Osteoblast (primary cell): Measurements from ENCODE around the gene UBE2V1. TPM values are rescaled to one million over a fixed set of nuclear protein-coding genes. Genes with fewer than 3 reads are reported as not detected.
A peak's percentile ranks its signal among the peaks of the same experiment; 100 is the strongest.

Source experiments
- DNase-seq: peaks from one replicate; pipeline ENCODE4 v3.0.0; 2011; ENCODE audit warnings: low spot score, mixed read lengths; ENCODE audit not compliant: insufficient read length; ENCODE audit errors: missing footprints
- H2AFZ ChIP-seq: 2 replicates; pipeline ENCODE4 v1.6.0; 2011; ENCODE audit warnings: mild to moderate bottlenecking, low read length
- H3K27ac ChIP-seq: 2 replicates; pipeline ENCODE4 v1.5.1; 2011; ENCODE audit warnings: mild to moderate bottlenecking, low read depth, low read length, moderate library complexity
- H3K27me3 ChIP-seq: 2 replicates; pipeline ENCODE4 v1.6.0; 2012; ENCODE audit warnings: mild to moderate bottlenecking, control low read depth, inconsistent platforms, low read length, moderate library complexity; ENCODE audit not compliant: insufficient read depth
- H3K36me3 ChIP-seq: 2 replicates; pipeline ENCODE4 v1.5.1; 2011; ENCODE audit warnings: mild to moderate bottlenecking, low read length, control low read depth, moderate library complexity; ENCODE audit not compliant: insufficient read depth
- H3K4me1 ChIP-seq: 2 replicates; pipeline ENCODE4 v1.5.1; 2011; ENCODE audit warnings: mild to moderate bottlenecking, low read length, control low read depth, moderate library complexity; ENCODE audit not compliant: insufficient read depth
- H3K4me2 ChIP-seq: 2 replicates; pipeline ENCODE4 v1.6.0; 2011; ENCODE audit warnings: mild to moderate bottlenecking, low read length; ENCODE audit not compliant: insufficient read depth
- H3K4me3 ChIP-seq: fragments of 200-600 bp; sonication (generic); 3 replicates; pipeline ENCODE4 v1.5.1; 2012; ENCODE audit warnings: mild to moderate bottlenecking, low read length, inconsistent platforms; ENCODE audit not compliant: insufficient read depth
- H3K79me2 ChIP-seq: 2 replicates; pipeline ENCODE4 v1.6.0; 2012; ENCODE audit warnings: mild to moderate bottlenecking, low read length, control low read depth, inconsistent platforms; ENCODE audit not compliant: insufficient read depth
- H3K9me3 ChIP-seq: 2 replicates; pipeline ENCODE4 v1.5.1; 2011; ENCODE audit warnings: low read depth, low read length, control low read depth
- H4K20me1 ChIP-seq: 2 replicates; pipeline ENCODE4 v1.6.0; 2012; ENCODE audit warnings: mild to moderate bottlenecking, low read length, control low read depth; ENCODE audit not compliant: insufficient read depth
- total RNA-seq: library from RNA; depleted of rRNA; stranded (reverse); fragments of >200 nt; gene quantifications from 2 replicates; pipeline ENCODE4 v1.2.3, GENCODE V29; 2012
- TF ChIP-seq, protein P1 (sequence below): IDR thresholded peaks from 2 replicates; pipeline ENCODE4 v1.5.1; 2011; ENCODE audit warnings: mild to moderate bottlenecking, low read depth, low read length, moderate library complexity; ENCODE audit errors: extremely low read depth

UBE2V1 gene
- total RNA-seq, 1 donor, result 90.8 TPM

DNA sequence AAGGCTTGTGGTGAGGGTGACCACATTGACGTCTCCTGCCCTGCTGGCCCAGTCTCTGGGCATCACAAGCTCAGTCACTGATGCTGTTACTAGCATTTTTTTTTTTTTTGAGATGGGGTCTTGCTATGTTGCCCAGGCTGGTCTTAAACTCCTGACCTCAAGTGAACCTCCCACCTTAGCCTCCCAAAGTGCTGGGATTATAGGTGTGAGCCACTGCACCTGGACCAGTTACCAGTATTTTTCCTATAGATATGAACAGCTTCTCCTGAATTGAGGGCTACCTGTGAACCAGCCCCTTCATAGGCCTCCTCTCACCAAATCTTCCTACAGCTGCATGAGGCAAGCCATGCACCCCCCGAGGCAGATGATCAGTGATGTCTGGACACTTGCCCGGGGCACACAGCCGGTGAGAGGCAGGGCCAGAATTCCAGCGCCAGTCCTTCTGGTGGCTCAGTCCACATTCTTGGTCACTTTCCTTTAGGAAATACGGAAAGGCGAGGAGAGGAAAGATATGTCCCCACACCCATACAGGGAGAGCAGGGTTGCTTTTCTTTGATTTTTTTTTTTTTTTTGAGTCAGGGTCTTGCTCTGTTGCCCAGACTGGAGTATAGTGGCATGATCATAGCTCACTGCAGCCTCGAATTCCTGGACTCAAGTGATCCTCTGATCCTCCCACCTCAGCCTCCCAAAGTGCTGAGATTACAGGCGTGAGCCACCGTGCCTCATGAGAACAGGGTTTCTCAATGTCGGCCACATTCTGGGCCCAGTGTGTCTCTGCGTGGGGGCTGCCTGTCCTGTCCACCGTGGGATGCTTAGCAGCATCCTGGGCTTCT is 50.7 kb downstream of the UBE2V1 start:
- Histone ChIP-seq H3K4me1 (no peaks in the 10 kb centered on the region), H2AFZ (peak overlapping the region; percentile 65), H3K9me3 (no peaks in the 10 kb centered on the region), H3K36me3 (no peaks in the 10 kb centered on the region), H3K27me3 (no peaks in the 10 kb centered on the region), H3K27ac (no peak overlapping the region), H3K79me2 (no peaks in the 10 kb centered on the region), H3K4me2 (no peak overlapping the region), H3K4me3 (no peak overlapping the region), H4K20me1 (no peaks in the 10 kb centered on the region)
- peak; percentile 6 for DNase-seq
- TF ChIP-seq, protein P1, sequence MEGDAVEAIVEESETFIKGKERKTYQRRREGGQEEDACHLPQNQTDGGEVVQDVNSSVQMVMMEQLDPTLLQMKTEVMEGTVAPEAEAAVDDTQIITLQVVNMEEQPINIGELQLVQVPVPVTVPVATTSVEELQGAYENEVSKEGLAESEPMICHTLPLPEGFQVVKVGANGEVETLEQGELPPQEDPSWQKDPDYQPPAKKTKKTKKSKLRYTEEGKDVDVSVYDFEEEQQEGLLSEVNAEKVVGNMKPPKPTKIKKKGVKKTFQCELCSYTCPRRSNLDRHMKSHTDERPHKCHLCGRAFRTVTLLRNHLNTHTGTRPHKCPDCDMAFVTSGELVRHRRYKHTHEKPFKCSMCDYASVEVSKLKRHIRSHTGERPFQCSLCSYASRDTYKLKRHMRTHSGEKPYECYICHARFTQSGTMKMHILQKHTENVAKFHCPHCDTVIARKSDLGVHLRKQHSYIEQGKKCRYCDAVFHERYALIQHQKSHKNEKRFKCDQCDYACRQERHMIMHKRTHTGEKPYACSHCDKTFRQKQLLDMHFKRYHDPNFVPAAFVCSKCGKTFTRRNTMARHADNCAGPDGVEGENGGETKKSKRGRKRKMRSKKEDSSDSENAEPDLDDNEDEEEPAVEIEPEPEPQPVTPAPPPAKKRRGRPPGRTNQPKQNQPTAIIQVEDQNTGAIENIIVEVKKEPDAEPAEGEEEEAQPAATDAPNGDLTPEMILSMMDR, result no peak

DNA sequence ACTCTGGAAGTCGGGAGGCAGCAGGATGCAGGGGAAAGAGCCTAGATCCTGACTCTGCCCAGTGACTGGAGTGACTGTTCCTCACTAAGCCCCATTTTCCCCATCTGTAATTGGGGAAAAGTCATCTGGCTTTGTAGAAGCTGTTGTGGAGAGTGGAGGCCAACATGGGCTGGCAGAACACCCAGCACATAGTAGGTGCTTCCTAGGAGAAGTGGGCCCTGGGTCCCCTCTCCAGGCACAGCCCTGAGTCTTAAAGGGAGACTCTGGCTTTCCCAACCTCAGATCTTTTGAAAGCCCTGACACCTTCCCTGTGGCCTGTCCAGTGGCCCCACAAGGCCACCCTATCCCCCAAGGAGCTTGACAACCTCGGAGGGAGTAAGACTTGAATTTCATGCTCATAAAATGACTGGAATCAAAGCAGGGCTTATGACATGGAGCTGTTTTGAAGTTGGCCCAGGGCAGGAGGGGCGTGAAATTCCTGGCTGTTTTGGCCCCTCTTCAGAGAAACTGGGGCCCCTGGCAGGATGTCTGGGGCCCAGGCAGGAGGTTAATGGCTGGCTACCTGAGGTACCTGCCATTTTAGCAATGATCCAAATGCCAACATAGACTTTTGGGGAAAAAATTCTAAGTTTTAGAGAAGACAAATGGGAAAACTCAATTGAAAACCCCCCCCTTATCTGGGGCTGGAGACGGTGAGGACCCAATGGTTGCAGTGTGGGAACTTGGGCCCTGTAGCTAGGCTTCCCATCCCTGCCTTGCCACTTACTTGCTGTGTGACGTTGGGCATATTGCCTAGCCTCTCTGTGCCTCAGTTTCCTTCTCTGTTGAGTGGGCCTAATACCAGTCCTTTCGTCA is 51.6 kb downstream of the UBE2V1 start:
- no peaks in the 10 kb centered on the region for H4K20me1 ChIP-seq
- H3K27me3 ChIP-seq, result no peaks in the 10 kb centered on the region
- no peaks in the 10 kb centered on the region for H3K4me1 ChIP-seq
- H3K79me2 ChIP-seq, result no peaks in the 10 kb centered on the region
- H3K9me3 ChIP-seq, result no peaks in the 10 kb centered on the region
- peak; percentile 31 for DNase-seq
- H2AFZ ChIP-seq, result no peak overlapping the region
- no peak overlapping the region for H3K27ac ChIP-seq
- TF ChIP-seq, protein P1, result no peak
- H3K36me3 ChIP-seq, result no peaks in the 10 kb centered on the region
- H3K4me2 ChIP-seq, result no peak overlapping the region
- no peak overlapping the region for H3K4me3 ChIP-seq

DNA sequence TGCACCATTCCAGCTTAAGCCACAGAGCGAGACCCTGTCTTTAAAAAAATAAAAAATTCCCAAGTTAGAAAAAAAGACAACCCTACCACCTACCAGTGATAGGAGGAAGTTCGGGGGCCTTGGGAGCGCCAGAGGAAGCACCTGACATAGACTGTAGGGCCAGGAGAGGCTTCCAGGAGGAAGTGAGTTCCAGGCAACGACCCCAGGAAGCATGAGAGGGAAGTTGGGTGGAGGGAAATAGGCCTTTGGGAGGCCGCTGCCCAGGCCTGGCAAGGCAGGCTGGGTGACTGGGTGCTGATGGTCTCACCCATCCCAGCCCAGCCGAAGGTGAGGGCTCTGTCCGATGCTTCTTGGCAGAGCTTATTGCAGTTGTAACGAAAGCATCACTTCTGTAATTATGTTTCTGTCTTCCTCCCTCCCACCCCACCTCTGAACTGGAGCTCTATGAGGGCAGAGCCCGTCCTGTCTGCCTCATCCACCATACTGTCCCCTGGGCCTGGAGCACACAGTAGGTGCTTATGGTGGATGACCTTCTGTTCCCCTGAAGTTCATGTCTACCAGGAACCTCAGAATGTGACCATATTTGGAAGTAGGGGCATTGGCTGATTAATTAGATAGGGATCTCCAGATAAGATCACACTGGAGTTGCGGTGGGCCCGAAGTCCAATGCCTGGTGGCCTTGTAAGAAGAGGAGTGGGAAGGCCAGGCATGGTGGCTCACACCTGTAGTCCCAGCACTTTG is 54.1 kb downstream of the UBE2V1 start:
- Histone ChIP-seq H4K20me1 (no peaks in the 10 kb centered on the region), H3K4me2 (no peak overlapping the region), H3K27ac (no peak overlapping the region), H3K36me3 (no peaks in the 10 kb centered on the region), H3K79me2 (no peaks in the 10 kb centered on the region), H3K4me1 (peaks cover 7% of the 10 kb centered on the region), H3K9me3 (no peaks in the 10 kb centered on the region), H2AFZ (no peak overlapping the region), H3K4me3 (no peak overlapping the region), H3K27me3 (no peaks in the 10 kb centered on the region)
- TF ChIP-seq, protein P1, result no peak
- peak; percentile 8 for DNase-seq
